Astrocyte (in vitro differentiated cells and primary cell): ENCODE results near the gene PDGFA.

Experiments
- CTCF ChIP-seq: IDR thresholded peaks from 2 replicates; pipeline ENCODE4 v1.5.1; 2011; ENCODE audit warnings: low read depth, mild to moderate bottlenecking, inconsistent platforms, low read length, moderate library complexity; ENCODE audit not compliant: insufficient read depth
- EZH2 ChIP-seq: IDR thresholded peaks from 2 replicates; pipeline ENCODE4 v1.6.1; 2012; ENCODE audit warnings: mild to moderate bottlenecking, low read length, inconsistent platforms; ENCODE audit not compliant: insufficient read depth

DNA sequence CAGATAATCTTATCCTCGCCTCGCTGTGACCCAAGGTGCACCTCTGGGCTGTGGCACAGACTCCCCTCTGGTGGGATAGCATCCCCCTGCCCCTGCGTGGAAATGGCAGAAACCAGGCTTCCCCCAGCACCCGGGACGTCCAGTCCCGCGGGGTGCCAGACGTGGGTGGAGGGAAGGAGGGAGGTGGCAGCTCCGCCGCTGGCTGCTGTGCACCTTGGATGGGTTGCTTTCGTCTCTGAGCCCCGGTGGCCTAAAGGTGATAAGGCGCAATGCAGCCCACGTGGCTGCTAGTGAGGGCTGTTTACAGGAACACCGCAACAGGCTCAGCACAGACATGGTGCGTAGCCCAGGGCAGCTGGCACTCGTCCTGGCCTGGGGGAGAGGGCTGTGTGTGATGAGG lies 13.6 kb upstream of the PDGFA start:
- TF ChIP-seq CTCF (no peak), EZH2 (no peak)
